ENCODE data around the gene SLC10A7. TPM values are rescaled to one million over a fixed set of nuclear protein-coding genes. Genes with fewer than 3 reads are reported as not detected.

SLC10A7 gene
- total and polyA plus RNA-seq, 10 donors: 1.8 to 33.2 (median 18.4) TPM

- 83 to 94% (median 93%) methylated on average over 3 to 6 of the region's 6 CpGs for WGBS, 5 donors
- Histone ChIP-seq H3K27me3 (replicated peaks in 1 of 7) (no peaks in the 10 kb centered on the region), H3K4me3 (no peak overlapping the region), H3K27ac (no peak overlapping the region), H3K9me3 (peaks cover 0 to 3% (median 0%) of the 10 kb centered on the region in 8 donors), H3K36me3 (peaks cover 0 to 14% (median 0%) of the 10 kb centered on the region in 6 donors), H3K4me1 (peaks cover 0 to under 1% (median 0%) of the 10 kb centered on the region in 6 donors)
- TF ChIP-seq POLR2AphosphoS5 (IDR thresholded peaks at IDR 0.05): no peak
- no peak for TF ChIP-seq CTCF (IDR thresholded peaks at IDR 0.05 in 8 of 11, conservative IDR thresholded peaks at IDR 0.05 in 3 of 11)
- TF ChIP-seq POLR2A (IDR thresholded peaks at IDR 0.05): no peak
- intact Hi-C loops (cut with DNase I; ENCODE audit: low total_unique reads): no loop called here
- DNase-seq: peak; percentile 59
Measured at GRCh38 chr4:146327859-146328650, 193.7 kb downstream of the SLC10A7 start.

GRCh38 chr4:146318894-146319293, 202.8 kb downstream of the SLC10A7 start:
- H3K4me1 ChIP-seq: no peaks in the 10 kb centered on the region
- H3K27me3 ChIP-seq (replicated peaks in 1 of 7): no peaks in the 10 kb centered on the region
- H3K27ac ChIP-seq: no peak overlapping the region
- no peak overlapping the region for H3K4me3 ChIP-seq
- peaks cover 0 to 5% (median 0%) of the 10 kb centered on the region in 8 donors for H3K9me3 ChIP-seq
- H3K36me3 ChIP-seq: no peaks in the 10 kb centered on the region
- TF ChIP-seq CTCF (IDR thresholded peaks at IDR 0.05 in 8 of 11, conservative IDR thresholded peaks at IDR 0.05 in 3 of 11): no peak
- TF ChIP-seq POLR2A (IDR thresholded peaks at IDR 0.05): no peak
- intact Hi-C loops (cut with DNase I; ENCODE audit: low total_unique reads): no loop called here
- DNase-seq: no peak

- Histone ChIP-seq H3K27ac (no peak overlapping the region), H3K27me3 (replicated peaks in 1 of 7) (no peaks in the 10 kb centered on the region), H3K9me3 (peaks cover 0 to under 1% (median 0%) of the 10 kb centered on the region in 8 donors), H3K36me3 (no peaks in the 10 kb centered on the region), H3K4me1 (no peaks in the 10 kb centered on the region), H3K4me3 (no peak overlapping the region)
- no peak for DNase-seq
- intact Hi-C loops (cut with DNase I; ENCODE audit: low total_unique reads): no loop called here
- WGBS, 5 donors: 93 to 100% (median 97%) methylated on average over 1 of the region's 1 CpG
- no peak for TF ChIP-seq POLR2A (IDR thresholded peaks at IDR 0.05)
- no peak for TF ChIP-seq POLR2AphosphoS5 (IDR thresholded peaks at IDR 0.05)
- no peak for TF ChIP-seq CTCF (IDR thresholded peaks at IDR 0.05 in 8 of 11, conservative IDR thresholded peaks at IDR 0.05 in 3 of 11)
Measured at GRCh38 chr4:146317783-146318182, 204.0 kb downstream of the SLC10A7 start.

- H3K4me1 ChIP-seq: no peaks in the 10 kb centered on the region
- DNase-seq: no peak
- no peaks in the 10 kb centered on the region for H3K9me3 ChIP-seq
- H3K27ac ChIP-seq: no peak overlapping the region
- no peak overlapping the region for H3K4me3 ChIP-seq
- TF ChIP-seq CTCF (IDR thresholded peaks at IDR 0.05 in 8 of 11, conservative IDR thresholded peaks at IDR 0.05 in 3 of 11): no peak
- TF ChIP-seq POLR2AphosphoS5 (IDR thresholded peaks at IDR 0.05): no peak
- no peak for TF ChIP-seq POLR2A (IDR thresholded peaks at IDR 0.05)
- 91 to 100% (median 94%) methylated on average over 1 of the region's 1 CpG for WGBS, 5 donors
- H3K36me3 ChIP-seq: no peaks in the 10 kb centered on the region
- intact Hi-C loops (cut with DNase I; ENCODE audit: low total_unique reads): no loop called here
- no peaks in the 10 kb centered on the region for H3K27me3 ChIP-seq (replicated peaks in 1 of 7)
Measured at GRCh38 chr4:146315184-146315583, 206.6 kb downstream of the SLC10A7 start.
